Kidney epithelial cell (primary cell): Measurements from ENCODE around the gene OR56A5. TPM values are rescaled to one million over a fixed set of nuclear protein-coding genes. Genes with fewer than 3 reads are reported as not detected.

Experiments
- DNase-seq: peaks from one replicate; pipeline ENCODE4 v3.0.0-alpha.2; 2010; ENCODE audit warnings: low read depth
- H3K27me3 ChIP-seq: 2 replicates; pipeline ENCODE4 v1.6.0; 2011; ENCODE audit warnings: low read length; ENCODE audit not compliant: control insufficient read depth, insufficient read depth
- H3K36me3 ChIP-seq: 2 replicates; pipeline ENCODE4 v1.5.1; 2011; ENCODE audit warnings: low read length; ENCODE audit not compliant: control insufficient read depth, insufficient read depth
- H3K4me3 ChIP-seq: 2 replicates; pipeline ENCODE4 v1.5.1; 2011; ENCODE audit warnings: low read depth, mild to moderate bottlenecking, control low read depth, low read length
- total RNA-seq: library from RNA; depleted of rRNA; stranded (reverse); fragments of >200 nt; gene quantifications from 2 replicates; pipeline ENCODE4 v1.2.3, GENCODE V29; 2015
- TF ChIP-seq, protein P1 (sequence below): IDR thresholded peaks from 2 replicates; pipeline ENCODE4 v1.5.1; 2011; ENCODE audit warnings: mild to moderate bottlenecking, moderate library complexity, low read length, control low read depth, inconsistent platforms; ENCODE audit not compliant: insufficient read depth, poor library complexity, severe bottlenecking

The OR56A5 gene, protein sequence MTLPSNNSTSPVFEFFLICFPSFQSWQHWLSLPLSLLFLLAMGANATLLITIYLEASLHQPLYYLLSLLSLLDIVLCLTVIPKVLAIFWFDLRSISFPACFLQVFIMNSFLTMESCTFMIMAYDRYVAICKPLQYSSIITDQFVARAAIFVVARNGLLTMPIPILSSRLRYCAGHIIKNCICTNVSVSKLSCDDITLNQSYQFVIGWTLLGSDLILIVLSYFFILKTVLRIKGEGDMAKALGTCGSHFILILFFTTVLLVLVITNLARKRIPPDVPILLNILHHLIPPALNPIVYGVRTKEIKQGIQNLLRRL
- not detected in 2 replicates for total RNA-seq

DNA sequence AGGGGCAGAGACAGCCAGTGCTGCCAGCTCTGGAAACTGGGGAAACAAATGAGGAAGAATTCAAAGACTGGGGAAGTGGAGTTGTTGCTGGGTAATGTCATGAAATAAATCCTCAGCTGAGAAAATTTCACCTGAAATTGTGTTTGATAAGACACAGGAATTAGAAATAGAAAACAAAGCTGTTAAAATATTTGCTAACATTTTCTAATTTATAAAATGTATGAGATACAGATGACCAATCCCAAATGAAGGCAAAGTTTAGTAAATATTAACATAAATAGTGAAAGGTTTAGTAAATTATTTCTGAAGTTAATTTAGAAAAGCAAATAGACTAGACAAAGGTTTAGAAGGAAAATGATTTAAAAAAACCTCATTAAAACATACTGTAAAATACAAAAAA lies at the start of gene OR56A5:
Gene OR56A5 (minus strand): TSS at position 101 of the 400 bp plus-strand sequence. CDS start 0 bp downstream, at position 101.
- no peaks in the 10 kb centered on the region for H3K27me3 ChIP-seq
- no peak for DNase-seq
- no peak within 1 kb of the TSS for H3K4me3 ChIP-seq
- H3K36me3 ChIP-seq, result no peaks in the 10 kb centered on the region
- TF ChIP-seq, protein P1, sequence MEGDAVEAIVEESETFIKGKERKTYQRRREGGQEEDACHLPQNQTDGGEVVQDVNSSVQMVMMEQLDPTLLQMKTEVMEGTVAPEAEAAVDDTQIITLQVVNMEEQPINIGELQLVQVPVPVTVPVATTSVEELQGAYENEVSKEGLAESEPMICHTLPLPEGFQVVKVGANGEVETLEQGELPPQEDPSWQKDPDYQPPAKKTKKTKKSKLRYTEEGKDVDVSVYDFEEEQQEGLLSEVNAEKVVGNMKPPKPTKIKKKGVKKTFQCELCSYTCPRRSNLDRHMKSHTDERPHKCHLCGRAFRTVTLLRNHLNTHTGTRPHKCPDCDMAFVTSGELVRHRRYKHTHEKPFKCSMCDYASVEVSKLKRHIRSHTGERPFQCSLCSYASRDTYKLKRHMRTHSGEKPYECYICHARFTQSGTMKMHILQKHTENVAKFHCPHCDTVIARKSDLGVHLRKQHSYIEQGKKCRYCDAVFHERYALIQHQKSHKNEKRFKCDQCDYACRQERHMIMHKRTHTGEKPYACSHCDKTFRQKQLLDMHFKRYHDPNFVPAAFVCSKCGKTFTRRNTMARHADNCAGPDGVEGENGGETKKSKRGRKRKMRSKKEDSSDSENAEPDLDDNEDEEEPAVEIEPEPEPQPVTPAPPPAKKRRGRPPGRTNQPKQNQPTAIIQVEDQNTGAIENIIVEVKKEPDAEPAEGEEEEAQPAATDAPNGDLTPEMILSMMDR, result no peak

DNA sequence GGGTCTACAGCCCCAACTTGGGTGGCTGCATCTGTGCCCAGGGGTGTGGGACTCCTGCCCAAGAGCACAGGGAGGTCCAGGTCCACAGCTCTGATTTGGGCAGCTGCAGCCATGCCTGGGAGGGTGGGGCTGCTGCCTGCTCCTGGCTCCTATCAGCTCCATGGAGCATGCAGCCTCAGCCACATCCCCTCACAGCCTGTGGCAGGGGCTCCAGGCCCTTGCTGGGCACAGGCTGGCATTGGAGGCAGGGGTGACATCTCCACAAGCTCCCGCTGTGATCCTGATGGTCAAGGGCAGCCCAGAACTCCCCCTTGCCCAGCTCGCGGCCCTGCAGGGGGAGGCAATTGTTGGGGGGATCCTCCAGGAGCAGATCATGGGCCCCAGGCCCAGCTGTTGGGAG lies 44.7 kb upstream of the OR56A5 start:
- TF ChIP-seq, protein P1, result no peak
- Histone ChIP-seq H3K4me3 (no peak overlapping the region), H3K27me3 (no peaks in the 10 kb centered on the region), H3K36me3 (no peaks in the 10 kb centered on the region)
- DNase-seq, result no peak

DNA sequence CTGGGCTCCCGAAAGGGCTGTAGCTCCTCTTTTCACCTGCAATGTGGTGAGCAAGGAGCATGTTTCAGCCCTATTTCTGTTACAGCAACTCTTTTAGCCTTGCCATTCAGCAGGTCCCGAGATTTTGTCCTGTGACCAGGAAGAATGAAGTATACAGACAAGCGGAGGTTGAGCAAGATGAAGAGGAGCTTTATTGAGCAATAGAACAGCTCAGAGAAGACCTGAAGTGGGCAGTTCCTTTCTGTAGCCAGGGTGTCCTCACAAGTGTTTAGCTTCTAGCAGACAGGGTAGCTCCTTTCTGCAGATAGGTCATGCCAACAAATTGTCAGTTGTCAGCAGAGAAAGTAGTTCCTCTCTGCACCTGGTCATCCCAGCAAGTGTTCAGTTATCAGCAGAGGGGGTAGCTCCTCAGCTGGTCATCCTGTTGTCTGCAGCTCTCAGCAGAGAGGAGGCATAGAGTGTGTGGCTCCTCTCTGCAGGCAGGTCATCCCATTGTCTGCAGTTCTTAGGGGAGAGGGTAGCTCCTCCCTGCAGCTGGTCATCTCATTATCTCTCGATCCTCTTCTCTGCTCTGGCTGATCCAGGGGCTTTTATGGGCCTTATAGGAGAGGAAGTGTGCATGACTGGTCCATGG lies 43.9 kb upstream of the OR56A5 start:
- DNase-seq, result no peak
- TF ChIP-seq, protein P1, result no peak
- H3K27me3 ChIP-seq, result no peaks in the 10 kb centered on the region
- no peak overlapping the region for H3K4me3 ChIP-seq
- H3K36me3 ChIP-seq, result no peaks in the 10 kb centered on the region

DNA sequence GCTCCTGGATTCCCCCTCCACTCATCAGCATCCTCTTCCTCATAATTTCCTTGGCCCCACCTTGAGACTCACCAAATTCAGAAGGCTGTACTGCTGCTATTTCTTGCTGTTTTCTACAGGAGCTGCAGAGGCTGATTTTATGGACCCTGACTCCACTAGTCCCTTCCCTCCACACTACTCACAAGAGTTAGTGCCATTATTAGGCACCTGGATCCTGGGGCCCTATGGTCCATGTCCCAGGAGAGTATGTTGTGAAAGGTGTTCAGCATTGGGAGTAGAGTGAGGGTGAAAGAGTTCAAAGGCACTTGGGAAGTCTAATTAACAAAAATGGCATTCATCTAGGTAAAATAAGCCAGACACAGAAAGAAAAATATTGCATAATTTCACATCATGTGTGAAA lies 38.6 kb upstream of the OR56A5 start, which contains the start of gene OR56A4:
Gene OR56A4 (minus strand): TSS at position 101 of the 400 bp plus-strand sequence. CDS start 3,954 bp downstream, outside the sequence.
- TF ChIP-seq, protein P1, result no peak
- H3K4me3 ChIP-seq, result no peak within 1 kb of the TSS
- no peak for DNase-seq
- no peaks in the 10 kb centered on the region for H3K27me3 ChIP-seq
- no peaks in the 10 kb centered on the region for H3K36me3 ChIP-seq

DNA sequence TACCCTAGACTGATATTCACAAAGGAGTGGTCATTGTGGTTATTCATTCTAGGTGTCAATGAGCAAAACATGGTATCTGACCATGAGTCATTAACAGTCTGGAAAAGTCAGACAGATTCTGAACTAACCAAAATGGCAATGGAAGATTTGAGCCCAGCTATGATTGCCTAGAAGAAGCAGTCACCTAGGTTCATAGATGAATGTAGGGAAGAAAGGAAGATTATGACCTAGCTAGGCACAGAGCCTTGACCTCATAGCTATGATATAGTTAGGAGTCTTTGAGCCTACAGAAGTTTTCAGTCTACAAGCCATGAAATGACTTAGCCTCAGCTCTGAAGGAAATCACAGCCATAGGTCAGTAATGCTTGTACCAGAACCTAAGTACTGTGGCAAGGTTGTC lies 38.1 kb upstream of the OR56A5 start:
- TF ChIP-seq, protein P1, result no peak
- H3K27me3 ChIP-seq, result no peaks in the 10 kb centered on the region
- no peak overlapping the region for H3K4me3 ChIP-seq
- no peaks in the 10 kb centered on the region for H3K36me3 ChIP-seq
- no peak for DNase-seq
